ENCODE data around the gene BEND7. TPM values are rescaled to one million over a fixed set of nuclear protein-coding genes. Genes with fewer than 3 reads are reported as not detected.
"Not testable (repeated sequence)": the region's sequence is repeated elsewhere in the genome, so short reads cannot be mapped to it uniquely, and the experiment has no call there.

Gene BEND7
- polyA plus RNA-seq, 4 donors = 15.6 to 39.7 (median 33.9) TPM

DNA sequence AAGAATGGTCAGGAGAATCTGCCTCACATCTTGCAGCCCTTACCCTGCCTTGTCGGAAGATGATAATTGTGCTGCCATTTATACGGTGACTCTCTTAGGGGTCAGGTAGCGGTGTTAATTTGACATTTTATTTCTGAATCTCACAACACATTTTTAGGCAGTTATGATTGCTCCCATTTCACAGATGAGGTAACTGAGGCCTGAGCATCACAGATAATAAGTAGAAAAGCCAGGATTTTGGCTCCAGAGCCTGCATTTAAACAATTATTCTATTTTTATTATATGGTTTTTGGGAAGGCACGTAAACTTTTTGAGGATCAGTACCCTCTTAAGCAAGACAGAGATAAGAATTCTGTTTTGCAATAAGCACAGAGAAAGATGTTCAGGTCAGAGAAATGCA is 103.4 kb downstream of the BEND7 start:
- DNase-seq (ENCODE audit: low read depth in 4 of 4, low spot score in 3 of 4) = no peak

DNA sequence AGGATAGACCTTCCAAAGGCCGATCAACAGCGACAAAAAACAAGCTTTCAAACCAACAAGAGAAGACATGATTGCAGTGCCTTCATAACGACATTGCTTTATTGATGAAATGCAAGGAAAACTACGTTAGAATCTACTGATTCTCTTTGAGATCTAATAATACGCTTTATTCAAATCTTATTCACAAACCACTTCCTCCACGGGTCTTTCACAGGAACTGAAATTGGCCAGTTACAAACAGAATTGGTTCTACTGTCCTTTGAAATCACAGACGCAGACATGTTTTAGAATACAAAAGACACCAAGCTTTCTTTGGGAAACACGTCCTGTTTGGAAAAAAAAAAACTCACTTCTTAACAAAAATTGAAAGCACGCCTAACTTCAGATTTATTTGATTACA is 106.0 kb downstream of the BEND7 start:
- no peak for DNase-seq (ENCODE audit: low read depth in 4 of 4, low spot score in 3 of 4)

DNA sequence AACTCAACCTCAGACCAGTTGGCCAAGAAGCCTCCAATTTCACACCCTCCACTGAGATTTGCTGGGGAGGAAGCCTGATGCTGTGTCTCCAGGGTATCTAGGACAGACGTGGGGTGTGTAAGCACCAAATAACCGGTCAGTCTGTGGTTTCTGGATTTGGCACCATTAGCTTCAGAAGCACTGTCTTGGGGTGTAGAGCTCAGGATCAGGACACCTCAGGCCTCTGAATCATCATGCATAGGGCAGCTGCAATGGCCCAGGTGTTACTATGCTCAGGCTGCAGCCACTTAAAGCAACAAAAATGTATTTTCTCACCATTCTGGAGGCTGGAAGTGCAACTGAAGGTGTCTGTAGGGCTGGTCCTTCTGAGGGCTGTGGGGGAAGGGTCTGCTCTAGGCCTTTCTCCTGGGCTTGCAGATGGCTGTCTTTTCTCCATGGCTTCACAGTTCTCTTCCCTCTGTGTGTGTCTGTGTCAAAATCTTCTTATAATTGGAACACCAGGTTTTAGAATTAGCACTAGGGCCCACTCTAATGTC is 107.4 kb downstream of the BEND7 start:
- DNase-seq (ENCODE audit: low read depth in 4 of 4, low spot score in 3 of 4) = no peak

DNA sequence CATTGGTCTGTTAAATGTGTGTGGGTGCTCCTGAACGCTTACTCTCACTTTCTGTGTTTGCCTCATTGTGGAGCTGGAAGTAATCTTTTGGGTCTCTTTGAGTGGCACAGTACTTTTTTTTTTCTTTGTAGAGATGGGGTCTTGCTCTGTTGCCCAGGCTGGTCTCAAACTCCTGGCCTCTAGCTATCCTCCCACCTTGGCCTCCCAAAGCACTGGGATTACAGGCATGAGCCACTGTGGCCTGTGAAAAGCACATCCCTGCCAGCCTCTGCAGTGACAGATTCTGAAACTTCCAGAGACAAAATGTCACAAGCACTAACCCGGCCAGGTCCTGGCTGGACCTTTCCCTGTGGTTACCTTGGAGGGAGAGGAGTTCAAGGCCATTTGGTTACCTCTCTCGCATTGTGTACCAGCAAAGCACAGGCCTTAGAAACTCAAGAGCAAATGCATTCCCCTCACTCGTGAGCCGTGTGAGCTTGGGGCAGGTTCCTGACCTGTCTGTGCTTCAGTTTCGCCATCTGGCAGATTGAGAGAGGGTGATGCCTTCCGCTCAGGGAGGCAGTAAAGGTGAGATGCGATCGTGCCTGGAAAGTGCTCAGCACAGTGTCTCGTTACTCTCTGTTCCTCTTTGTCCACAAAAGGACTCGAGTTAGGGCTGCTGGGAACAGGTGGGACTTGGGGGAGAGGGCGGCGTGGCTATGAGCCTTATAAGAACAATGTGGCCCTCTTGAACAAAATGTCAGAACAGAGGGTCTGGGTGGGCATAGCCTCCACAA is 108.1 kb downstream of the BEND7 start:
- no peak for DNase-seq (ENCODE audit: low read depth in 4 of 4, low spot score in 3 of 4)

DNA sequence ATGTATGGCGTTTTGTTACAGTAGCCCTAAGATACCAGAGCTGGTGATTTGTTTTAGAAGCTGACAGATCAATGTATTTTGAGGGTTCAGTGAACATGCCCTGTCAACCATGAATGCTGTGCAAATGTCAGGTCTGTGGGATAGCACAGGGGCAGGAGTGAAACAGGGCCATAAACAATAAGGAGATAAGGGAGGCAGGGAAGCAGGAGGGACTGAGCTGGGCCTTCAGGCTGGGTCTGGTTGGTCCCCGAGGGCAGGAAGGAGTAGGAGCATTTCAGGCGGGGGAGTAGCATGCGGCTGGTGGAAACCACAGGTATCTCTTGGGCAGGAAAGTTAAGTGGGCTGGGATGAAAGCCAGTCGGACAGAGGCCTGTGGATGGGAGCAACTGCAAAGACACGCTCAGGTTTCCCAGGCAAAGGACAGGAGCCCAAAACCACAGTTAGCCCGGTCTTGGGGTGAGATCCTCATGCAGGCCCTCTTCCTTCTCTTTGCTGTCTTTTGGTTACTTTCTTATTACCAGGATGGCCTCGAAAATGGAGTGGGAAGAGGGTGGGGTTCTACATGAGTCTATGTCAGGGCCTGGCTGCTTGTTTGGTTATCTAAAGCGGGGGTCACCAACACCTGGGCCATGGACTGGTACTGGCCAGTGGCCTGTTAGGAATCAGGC is 111.2 kb downstream of the BEND7 start:
- DNase-seq (ENCODE audit: low read depth in 4 of 4, low spot score in 3 of 4) = no peak

DNA sequence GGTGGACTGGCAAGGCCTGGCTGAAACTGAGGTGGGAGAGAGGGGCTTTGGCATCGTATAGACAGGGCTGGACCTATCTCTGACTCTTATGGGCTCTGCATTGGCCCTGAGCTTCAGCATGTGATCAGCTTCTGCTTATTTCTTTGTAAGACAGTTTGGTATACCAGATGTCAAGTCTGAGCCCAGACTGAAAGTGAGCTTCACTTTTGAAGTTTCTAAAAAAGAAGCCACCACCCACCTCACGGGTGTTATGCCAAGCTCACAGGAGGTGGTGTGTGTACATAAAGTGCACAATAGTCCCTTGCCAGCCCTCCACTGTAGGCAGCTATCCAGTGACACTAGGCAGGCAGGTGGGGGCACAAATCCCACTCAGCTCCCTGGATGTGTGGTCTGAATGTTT is 112.1 kb downstream of the BEND7 start:
- DNase-seq (ENCODE audit: low read depth in 4 of 4, low spot score in 3 of 4) = no peak

DNA sequence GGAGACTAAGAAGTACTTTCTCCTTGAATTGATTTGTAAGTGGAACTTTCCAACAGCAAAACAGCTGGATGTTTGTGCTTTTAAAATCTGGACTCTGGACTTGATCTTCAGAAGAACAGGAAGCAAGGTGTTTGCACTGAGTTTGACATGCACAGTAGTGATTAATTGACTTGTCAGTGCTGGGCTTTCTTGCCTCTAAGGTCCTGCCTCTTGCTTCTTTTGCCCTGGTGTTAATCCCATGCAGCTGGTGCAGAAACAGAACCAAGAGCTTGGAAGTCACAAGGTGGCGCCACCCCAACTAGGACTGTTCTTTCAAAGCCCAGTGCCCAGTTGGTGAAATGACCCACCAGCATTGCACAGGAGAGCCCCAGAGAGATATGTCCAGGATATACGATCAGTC is 114.0 kb downstream of the BEND7 start:
- DNase-seq (ENCODE audit: low read depth in 4 of 4, low spot score in 3 of 4) = no peak

DNA sequence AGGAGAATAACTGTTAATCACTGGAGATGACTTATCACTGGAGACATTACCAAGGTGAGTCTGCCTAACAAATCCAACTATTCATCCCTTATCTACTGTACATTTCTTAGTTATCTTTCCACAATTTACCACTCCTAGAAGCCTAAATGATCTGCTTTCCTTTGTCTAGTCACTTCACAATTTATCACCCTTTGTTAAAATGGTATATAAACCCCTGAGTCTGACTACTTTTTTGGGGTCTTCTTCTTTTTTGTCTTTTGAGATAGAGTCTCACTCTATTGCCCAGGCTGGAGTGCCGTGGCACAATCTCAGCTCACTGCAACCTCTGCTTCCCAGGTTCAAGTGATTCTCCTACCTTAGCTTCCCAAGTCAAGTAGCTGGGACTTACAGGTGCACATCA is 114.7 kb downstream of the BEND7 start:
- no peak for DNase-seq (ENCODE audit: low read depth in 4 of 4, low spot score in 3 of 4)

DNA sequence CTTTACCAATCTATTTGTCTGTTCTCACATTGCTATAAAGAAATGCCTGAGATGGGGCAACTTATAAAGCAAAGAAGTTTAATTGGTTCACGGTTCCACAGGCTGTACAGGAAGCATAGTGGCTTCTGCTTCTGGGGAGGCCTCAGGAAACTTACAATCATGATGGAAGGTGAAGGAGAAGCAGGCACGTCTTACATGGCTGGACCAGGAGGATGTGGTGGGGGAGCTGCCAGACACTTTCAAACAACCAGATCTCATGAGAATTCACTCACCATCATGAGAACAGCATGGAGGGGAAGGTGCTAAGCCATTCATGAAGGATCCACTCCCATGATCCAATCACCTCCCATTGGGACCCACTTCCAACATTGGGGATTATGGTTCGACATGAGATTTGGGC is 115.9 kb downstream of the BEND7 start:
- no peak for DNase-seq (ENCODE audit: low read depth in 4 of 4, low spot score in 3 of 4)

DNA sequence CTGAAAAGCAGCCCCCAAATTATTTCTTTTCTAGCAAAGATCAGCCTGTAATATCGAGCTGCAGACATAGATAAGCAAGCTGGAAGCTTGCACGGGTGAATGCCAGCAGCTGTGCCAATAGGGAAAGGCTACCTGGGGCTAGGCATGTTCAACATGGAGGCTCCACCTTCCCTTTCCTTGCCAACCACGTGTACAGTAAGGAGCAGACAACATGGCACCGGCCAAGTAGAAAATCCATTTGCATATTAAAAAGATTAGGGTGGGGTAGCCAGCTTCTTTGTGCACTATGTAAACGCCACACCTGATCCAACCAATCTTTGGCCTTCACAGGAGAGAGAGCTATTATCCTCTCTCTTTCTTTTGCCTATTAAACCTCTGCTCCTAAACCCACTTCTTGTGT is 124.0 kb downstream of the BEND7 start:
- no peak for DNase-seq (ENCODE audit: low read depth in 4 of 4, low spot score in 3 of 4)

DNA sequence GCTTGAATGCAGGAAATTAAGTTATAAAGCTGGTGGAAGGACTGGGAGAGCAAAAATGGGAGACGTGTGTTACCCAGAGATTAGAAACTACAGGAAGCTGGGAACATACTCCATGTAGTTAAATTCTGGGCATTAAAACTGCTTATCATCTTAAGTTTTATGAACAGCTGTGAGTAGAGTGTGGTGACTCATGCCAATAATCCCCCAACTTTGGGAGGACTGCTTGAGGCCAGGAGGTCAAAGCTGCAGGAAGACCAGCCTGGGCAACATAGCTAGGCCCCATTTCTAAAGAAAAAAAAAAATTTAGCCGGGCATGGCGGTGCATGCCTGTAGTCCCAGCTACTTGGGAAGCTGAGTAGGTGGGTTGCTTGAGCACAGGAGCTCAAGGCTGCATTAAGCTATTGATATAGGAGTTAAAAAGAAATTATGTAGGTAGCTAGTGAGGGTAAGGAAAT is 124.5 kb downstream of the BEND7 start:
- DNase-seq (ENCODE audit: low read depth in 4 of 4, low spot score in 3 of 4) = no peak

DNA sequence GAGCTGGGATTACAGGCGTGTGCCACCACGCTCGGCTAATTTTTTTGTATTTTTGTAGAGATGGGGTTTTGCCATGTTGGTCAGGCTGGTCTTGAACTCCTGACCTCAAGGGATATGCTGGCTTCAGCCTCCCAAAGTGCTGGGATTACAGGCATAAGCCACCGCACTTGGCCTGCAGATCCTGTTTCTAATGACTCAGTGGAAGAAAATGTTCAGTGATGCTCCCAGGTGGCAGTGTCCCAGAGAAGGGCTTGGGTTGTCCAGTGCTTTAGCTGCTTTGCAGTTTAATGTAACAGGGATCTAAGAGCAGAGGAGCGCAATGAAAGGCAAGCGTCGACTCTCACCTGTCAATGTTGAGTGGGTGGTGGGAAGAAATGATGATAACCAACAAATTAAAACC is 125.4 kb downstream of the BEND7 start:
- not testable (repeated sequence) for DNase-seq (ENCODE audit: low read depth in 4 of 4, low spot score in 3 of 4)

DNA sequence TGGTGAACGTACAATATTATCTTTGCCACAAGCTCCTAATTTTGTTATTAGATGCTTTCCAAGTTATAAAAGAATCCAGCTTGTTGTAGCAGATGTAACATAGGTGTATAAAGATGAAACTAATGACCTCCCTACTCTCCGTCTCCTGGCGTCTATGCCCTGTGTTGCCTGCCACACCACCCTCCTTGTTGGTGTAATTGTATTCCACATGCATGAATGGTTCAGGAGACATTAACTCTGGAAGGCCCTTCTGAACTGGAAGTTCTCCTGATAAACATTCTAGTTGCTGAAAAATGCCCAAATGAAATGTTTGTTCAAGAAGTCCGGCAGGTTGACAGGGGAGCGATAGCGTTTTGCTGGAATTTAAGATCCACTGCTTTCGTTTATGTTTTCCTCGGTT is 126.8 kb downstream of the BEND7 start:
- peak in 1 of 4 donors; percentile 22 for DNase-seq (ENCODE audit: low read depth in 4 of 4, low spot score in 3 of 4)

DNA sequence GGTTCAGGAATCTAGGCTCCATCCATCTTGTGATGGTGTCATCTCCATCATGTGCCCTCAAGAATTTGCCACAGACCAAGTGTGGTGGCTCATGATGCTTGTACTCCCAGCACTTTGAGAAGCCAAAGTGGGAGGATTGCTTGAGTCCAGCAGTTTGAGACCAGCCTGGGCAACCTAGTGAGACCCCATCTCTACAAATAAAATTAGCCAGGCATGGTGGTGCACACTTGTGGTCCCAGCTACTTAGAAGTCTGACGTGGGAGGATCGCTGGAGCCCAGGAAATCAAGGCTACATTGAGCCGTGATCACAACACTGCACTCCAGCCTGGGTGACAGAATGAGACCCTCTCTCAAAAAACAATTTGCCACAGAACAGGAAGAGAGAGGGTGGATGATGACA is 127.7 kb downstream of the BEND7 start:
- no peak for DNase-seq (ENCODE audit: low read depth in 4 of 4, low spot score in 3 of 4)

DNA sequence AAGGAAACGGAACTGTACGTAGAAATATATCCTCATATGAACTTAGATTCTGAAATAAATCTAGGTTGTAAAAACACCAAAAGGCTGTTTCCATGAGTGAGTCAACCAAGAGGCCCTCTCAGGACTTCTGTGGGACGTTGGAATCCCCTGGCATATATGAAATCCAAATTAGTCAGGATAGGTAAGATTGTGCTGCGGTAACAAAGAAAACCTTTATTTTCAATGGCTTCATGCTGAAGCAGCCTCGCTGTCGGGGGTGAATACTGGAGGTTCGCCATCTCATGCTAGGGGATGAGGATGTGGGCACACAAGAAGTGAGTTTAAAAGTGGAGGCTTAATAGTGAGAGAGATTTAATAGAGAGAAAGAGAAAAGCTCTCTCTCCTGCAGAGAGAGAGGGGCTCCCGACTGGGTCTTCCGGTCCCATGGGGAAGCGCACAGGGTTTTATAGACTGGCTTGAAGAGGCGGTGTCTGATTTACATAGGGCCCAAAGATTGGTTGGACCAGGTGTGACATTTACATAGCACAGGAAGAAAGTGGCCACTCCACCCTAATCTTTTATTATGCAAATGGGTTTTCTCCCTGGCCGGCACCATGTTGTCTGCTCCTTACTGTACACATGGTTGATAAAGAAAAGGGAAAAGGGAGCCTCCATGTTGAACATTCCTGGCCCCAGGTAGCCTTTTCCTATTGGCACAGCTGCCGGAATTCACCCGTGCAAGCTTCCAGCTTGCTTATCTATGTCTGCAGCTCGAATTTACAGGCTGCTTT is 128.4 kb downstream of the BEND7 start:
- no peak for DNase-seq (ENCODE audit: low read depth in 4 of 4, low spot score in 3 of 4)

DNA sequence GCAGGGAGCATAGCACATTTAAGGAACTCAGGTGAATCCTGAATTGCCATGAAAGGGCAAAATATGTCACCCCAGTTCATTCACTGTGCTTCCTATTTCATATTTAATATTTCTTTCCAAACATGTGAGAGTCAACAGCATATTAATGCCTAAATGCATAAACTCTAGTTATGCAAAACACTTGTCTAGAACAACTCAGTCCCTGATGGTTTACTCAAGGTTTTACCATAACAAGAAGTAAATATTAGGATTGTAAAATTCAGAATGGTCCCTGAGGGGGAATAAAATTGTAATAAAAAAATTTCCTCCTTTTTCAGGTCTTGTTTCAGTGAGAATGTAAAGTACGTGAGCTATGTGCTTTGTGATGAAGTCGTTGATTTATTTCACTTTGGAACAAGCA is 129.1 kb downstream of the BEND7 start:
- DNase-seq (ENCODE audit: low read depth in 4 of 4, low spot score in 3 of 4) = no peak

DNA sequence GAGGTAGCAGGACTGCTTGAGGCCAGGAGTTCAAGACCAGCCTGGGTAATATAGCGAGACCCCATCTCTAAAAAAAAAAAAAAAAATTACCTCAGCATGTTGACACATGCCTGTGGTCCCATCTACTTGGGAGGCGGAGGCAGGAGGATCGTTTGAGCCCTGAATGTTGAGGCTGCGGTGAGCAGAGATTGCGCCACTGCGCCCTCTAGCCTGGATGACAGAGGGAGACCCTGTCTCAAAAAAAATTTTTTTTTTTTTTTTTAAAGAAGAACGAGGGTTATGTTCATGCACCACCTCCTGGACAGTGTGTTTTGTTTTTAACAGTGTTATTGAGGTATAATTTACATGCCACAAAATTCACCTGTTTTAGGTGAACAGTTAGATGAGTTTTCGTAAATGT is 129.6 kb downstream of the BEND7 start:
- DNase-seq (ENCODE audit: low read depth in 4 of 4, low spot score in 3 of 4) = no peak

DNA sequence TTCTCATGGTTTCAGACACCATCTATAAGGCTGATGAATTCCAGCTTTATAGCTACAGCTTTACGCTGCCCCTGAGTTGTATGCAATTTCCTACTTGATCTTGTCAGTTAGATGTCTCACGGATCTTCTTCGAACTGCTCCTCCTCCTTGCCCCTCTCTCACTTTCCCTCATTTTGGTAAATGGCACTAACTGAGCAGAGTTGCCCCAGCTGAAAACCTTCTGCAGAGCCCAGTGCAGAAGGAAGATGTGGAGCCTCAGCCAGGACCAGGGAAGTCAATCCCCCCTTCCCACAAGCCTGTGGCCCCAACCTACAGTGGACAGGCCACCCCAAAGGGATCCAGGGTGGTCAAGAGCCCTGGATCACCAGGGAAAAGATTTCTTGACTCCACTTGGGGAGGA is 131.8 kb downstream of the BEND7 start:
- no peak for DNase-seq (ENCODE audit: low read depth in 4 of 4, low spot score in 3 of 4)

DNA sequence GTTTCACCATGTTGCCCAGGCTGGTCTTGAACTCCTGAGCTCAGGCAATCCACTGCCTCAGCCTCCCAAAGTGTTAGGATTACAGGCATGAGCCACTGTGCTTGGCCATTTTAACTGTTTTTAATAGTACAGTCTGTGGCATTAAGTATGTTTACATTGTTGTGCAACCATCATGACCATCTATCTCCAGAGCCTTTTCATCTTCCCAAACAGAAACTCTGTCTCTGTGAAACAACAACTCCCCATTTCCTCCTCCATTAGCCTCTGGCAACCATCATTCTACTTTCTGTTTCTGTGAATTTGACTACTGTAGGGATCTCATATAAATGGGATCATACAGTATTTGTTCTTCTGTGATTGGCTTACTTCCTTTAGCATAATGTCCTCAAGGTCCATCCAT is 132.4 kb downstream of the BEND7 start:
- DNase-seq (ENCODE audit: low read depth in 4 of 4, low spot score in 3 of 4) = no peak

DNA sequence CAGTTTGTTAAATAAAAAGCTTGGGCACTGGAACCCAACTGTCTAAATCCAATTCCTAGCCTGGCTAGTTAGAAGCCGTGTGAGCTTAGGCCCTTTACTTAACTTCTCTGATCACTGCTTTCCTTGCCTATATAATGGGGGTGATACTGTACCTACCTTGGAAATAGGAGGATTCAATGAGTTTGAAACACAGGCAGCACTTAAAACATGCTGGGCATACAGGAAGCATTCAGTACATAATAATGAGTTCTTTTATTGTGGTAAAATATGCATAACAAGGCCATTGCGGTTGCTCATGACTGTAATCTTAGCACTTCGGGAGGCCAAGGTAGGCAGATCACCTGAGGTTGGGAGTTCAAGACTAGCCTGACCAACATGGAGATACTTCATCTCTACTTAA is 133.3 kb downstream of the BEND7 start:
- no peak for DNase-seq (ENCODE audit: low read depth in 4 of 4, low spot score in 3 of 4)

DNA sequence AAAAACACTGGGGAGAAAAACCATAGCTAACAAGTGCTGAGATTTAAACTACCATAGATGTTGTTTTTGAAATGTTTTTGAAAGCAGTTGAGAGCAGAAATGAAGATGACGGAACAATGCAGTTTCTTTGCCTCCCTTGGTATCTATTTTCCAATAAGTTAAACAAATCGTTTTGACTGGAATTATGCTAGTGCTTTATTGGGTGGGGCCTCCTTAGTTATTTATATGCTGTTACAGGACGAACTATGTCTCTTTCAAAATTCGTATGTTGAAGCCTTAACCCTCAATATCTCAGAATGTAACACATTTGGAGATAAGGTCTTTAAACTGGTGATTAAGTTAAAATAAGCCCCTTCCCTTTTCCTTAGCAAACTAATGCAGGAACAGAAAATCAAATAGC is 135.2 kb downstream of the BEND7 start:
- DNase-seq (ENCODE audit: low read depth in 4 of 4, low spot score in 3 of 4) = no peak

All from left renal pelvis (tissue), 4 donors.